Erythroblast (primary cell): ENCODE measurements around the gene RCSD1.

Source experiments
- DNase-seq, 2 experiments: peaks; one replicate each; lab custom pipeline; 2025; lab: John Stamatoyannopoulos, UW
- GATA1 ChIP-seq: IDR thresholded peaks from 2 replicates; pipeline ENCODE4 v1.6.1; 2011; ENCODE audit warnings: low read depth, mild to moderate bottlenecking, control low read depth, low read length, moderate library complexity
- POLR2A ChIP-seq: IDR thresholded peaks from 2 replicates; pipeline ENCODE4 v1.6.1; 2011; ENCODE audit warnings: mild to moderate bottlenecking, low read length

The RCSD1 gene

GRCh38 chr1:167629681-167630567, at the start of gene RCSD1:
Gene RCSD1 (plus strand): TSS chr1:167630232. CDS start chr1:167630424, 192 bp downstream.
- DNase-seq, result peak; percentile 58 to 65
- peak; percentile 17 for TF ChIP-seq POLR2A
- no peak for TF ChIP-seq GATA1

- no peak for DNase-seq
- TF ChIP-seq GATA1 (no peak), POLR2A (no peak)
These were observed 48.0 kb upstream of the RCSD1 start for GRCh38 chr1:167582064-167582463.

GRCh38 chr1:167582722-167583121, 47.3 kb upstream of the RCSD1 start:
- TF ChIP-seq GATA1, result no peak
- no peak for TF ChIP-seq POLR2A
- no peak for DNase-seq

- TF ChIP-seq GATA1, result no peak
- TF ChIP-seq POLR2A, result no peak
- DNase-seq, result no peak
These were observed 45.5 kb upstream of the RCSD1 start for GRCh38 chr1:167584581-167584980.

- DNase-seq, result no peak
- TF ChIP-seq POLR2A (no peak), GATA1 (no peak)
These were observed 42.7 kb upstream of the RCSD1 start for GRCh38 chr1:167587342-167587741.

- no peak for DNase-seq
- TF ChIP-seq POLR2A (no peak), GATA1 (no peak)
These were observed 42.2 kb upstream of the RCSD1 start for GRCh38 chr1:167587872-167588271.

GRCh38 chr1:167588361-167588760, 41.7 kb upstream of the RCSD1 start:
- DNase-seq, result no peak
- TF ChIP-seq GATA1 (no peak), POLR2A (no peak)

- no peak for DNase-seq
- no peak for TF ChIP-seq POLR2A
These were observed 37.6 kb upstream of the RCSD1 start for GRCh38 chr1:167592475-167592874.

GRCh38 chr1:167593860-167594259, 36.2 kb upstream of the RCSD1 start:
- no peak for DNase-seq
- TF ChIP-seq GATA1 (no peak), POLR2A (no peak)

GRCh38 chr1:167594822-167595221, 35.2 kb upstream of the RCSD1 start:
- DNase-seq, result no peak
- TF ChIP-seq POLR2A (no peak), GATA1 (no peak)

- peak; percentile 42 to 45 for DNase-seq
- TF ChIP-seq POLR2A, result no peak
- TF ChIP-seq GATA1, result no peak
These were observed 30.0 kb upstream of the RCSD1 start for GRCh38 chr1:167599957-167600581.

- DNase-seq, result peak in 1 of 2 experiments; percentile 7
- TF ChIP-seq GATA1 (no peak), POLR2A (no peak)
These were observed 28.3 kb upstream of the RCSD1 start for GRCh38 chr1:167601442-167602383.

- no peak for DNase-seq
- TF ChIP-seq POLR2A (no peak), GATA1 (no peak)
These were observed 27.2 kb upstream of the RCSD1 start for GRCh38 chr1:167602840-167603239.
